ENCODE data around the gene PANX3. TPM values are rescaled to one million over a fixed set of nuclear protein-coding genes. Genes with fewer than 3 reads are reported as not detected.

Gene PANX3
- total and polyA plus RNA-seq, 2 of the 13 experiments (the other 11 are each of a cell fraction or from before 2014, with no cell fraction given): not detected

DNA sequence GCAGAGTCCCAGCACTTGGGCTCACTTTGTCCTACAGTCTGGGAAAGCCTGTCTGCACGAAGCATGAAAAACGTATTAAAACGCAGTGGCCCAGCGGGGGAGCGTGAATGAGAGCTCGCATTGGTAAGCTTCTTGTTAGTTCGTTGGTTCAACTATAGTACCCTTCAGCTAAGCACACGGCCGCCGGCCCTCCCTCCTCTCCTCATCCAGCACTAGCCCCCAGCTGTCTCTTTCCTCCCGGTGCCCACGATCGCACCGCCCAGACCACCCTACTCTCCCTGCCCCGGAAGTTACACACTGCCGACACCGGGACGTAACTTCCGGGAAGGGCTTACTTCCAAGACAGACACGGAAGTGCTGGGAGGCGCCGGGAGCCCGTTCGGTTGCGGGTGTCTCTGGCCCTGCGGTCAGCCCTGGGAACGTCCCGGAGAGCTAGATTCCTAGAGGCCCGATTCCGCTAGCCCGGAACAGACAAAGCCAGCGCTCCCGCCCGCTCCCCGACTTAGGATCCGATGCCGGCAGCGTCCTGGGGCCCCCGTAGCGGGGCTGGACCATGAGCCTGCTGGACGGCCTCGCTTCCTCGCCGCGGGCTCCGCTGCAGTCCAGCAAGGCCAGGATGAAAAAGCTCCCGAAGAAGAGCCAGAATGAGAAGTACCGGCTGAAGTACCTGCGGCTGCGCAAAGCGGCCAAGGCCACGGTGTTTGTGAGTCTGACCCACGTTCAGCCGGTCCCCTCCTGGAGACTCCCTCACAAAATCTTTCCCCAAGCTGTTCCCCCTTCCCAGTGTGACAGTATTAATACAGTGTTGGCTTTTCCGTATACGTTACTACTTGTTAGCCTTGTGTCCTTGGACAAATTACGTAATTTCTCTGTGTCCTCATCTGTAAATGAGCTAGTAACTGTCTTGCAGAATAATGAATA lies 11.6 kb downstream of the PANX3 start, which contains the start of gene TBRG1 (continued):
- TF ChIP-seq ZNF737 (CRISPR knock-in tag; IDR thresholded peaks at IDR 0.05; ENCODE audit: borderline replicate concordance) (no peak), RBAK (CRISPR knock-in tag; IDR thresholded peaks at IDR 0.05) (no peak), ZNF468 (CRISPR knock-in tag; IDR thresholded peaks at IDR 0.05) (no peak), SMAD3 (CRISPR knock-in tag; IDR thresholded peaks at IDR 0.05) (peak; percentile 80; the same call in 1 of the 2 replicates), ZNF556 (CRISPR knock-in tag; IDR thresholded peaks at IDR 0.05; ENCODE audit: borderline replicate concordance) (peak; percentile 65; the same call in 1 of the 2 replicates), ZNF704 (CRISPR knock-in tag; IDR thresholded peaks at IDR 0.05; ENCODE audit: borderline replicate concordance) (peak; percentile 53; the same call in 1 of the 2 replicates), MTF2 (CRISPR knock-in tag; IDR thresholded peaks at IDR 0.05; ENCODE audit: borderline replicate concordance) (no peak), TGIF2 (CRISPR knock-in tag; IDR thresholded peaks at IDR 0.05) (peak; percentile 63; the same call in 1 of the 2 replicates), KAT7 (CRISPR knock-in tag; IDR thresholded peaks at IDR 0.05; ENCODE audit: borderline replicate concordance) (peak; percentile 62; the same call in 1 of the 2 replicates), RFX3 (CRISPR knock-in tag; IDR thresholded peaks at IDR 0.05) (no peak), ZNF776 (CRISPR knock-in tag; IDR thresholded peaks at IDR 0.05) (peak; percentile 68; the same call in 1 of the 2 replicates), SMYD3 (CRISPR knock-in tag; IDR thresholded peaks at IDR 0.05) (no peak), ZEB1 (IDR thresholded peaks at IDR 0.05; ENCODE audit: insufficient replicate concordance, low read depth) (no peak), KLF15 (CRISPR knock-in tag; IDR thresholded peaks at IDR 0.05; ENCODE audit: borderline replicate concordance) (no peak), ZMYM2 (CRISPR knock-in tag; IDR thresholded peaks at IDR 0.05) (no peak), MYPOP (CRISPR knock-in tag; IDR thresholded peaks at IDR 0.05) (peak; percentile 72), PLRG1 (conservative IDR thresholded peaks at IDR 0.05) (no peak), ZNF775 (CRISPR knock-in tag; IDR thresholded peaks at IDR 0.05; ENCODE audit: borderline replicate concordance) (no peak), E2F2 (CRISPR knock-in tag; IDR thresholded peaks at IDR 0.05; ENCODE audit: borderline replicate concordance) (peak; percentile 75; the same call in 1 of the 2 replicates), TP53 (CRISPR knock-in tag; conservative IDR thresholded peaks at IDR 0.05) (0 out of 2 replicates have a peak, but pooled peaks have one; percentile 41), TOPORS (CRISPR knock-in tag; IDR thresholded peaks at IDR 0.05) (0 out of 2 replicates have a peak, but pooled peaks have one; percentile 62)
- TF ChIP-seq, protein P1, sequence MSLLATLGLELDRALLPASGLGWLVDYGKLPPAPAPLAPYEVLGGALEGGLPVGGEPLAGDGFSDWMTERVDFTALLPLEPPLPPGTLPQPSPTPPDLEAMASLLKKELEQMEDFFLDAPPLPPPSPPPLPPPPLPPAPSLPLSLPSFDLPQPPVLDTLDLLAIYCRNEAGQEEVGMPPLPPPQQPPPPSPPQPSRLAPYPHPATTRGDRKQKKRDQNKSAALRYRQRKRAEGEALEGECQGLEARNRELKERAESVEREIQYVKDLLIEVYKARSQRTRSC (CRISPR knock-in tag; IDR thresholded peaks at IDR 0.05; ENCODE audit: low read depth): no peak
- TF ChIP-seq, protein P2, sequence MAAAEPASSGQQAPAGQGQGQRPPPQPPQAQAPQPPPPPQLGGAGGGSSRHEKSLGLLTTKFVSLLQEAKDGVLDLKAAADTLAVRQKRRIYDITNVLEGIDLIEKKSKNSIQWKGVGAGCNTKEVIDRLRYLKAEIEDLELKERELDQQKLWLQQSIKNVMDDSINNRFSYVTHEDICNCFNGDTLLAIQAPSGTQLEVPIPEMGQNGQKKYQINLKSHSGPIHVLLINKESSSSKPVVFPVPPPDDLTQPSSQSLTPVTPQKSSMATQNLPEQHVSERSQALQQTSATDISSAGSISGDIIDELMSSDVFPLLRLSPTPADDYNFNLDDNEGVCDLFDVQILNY (CRISPR knock-in tag; conservative IDR thresholded peaks at IDR 0.05): peak; percentile 45; the same call in 1 of the 2 replicates
